ENCODE measurements around the gene ODAD4.

Gene ODAD4

DNA sequence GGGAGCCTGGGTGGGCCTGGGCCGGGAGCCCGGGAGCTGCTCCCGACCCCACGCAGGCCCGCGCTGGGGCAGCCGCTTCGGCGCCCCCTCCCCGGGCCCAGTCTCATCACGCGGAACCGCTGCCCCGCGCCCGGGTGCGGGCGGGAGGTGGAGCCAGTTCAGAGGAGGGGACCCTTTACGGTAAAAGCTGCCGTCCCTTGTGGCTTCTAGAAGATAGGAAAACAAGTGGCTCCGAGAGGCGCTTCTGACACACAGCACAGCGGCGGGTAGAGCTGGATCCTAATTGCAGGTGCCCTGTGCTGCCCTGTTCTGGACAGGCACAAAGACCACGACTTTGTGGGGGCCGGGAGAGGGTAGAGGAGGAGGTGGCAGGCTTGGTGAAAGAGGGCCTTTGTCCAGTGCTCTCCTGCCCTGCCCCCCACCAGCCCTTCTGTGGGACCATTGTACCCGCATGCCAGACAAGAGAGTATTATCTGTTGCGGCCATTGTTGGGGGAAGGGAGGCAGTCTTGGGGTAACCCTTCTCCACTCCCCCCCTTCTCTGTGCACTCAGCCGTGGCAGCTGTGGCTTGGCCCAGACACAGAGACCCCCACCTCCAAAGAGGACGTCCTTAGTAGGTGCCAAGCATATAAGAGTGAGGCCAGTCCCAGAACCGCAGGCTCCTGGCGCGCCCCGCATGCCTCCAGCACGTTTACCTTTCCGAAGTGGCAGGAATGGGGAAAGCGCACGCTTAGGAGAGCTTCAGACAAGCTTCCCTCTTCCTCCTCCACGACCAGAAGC lies 36.9 kb downstream of the ODAD4 start:
- in situ Hi-C loops (cut with MboI; ENCODE audit: low sequenced_read_pairs): loop anchor here (10.0 kb wide), 1 partner anchor 147 kb away; the partner anchor contains the start of gene DHX58

DNA sequence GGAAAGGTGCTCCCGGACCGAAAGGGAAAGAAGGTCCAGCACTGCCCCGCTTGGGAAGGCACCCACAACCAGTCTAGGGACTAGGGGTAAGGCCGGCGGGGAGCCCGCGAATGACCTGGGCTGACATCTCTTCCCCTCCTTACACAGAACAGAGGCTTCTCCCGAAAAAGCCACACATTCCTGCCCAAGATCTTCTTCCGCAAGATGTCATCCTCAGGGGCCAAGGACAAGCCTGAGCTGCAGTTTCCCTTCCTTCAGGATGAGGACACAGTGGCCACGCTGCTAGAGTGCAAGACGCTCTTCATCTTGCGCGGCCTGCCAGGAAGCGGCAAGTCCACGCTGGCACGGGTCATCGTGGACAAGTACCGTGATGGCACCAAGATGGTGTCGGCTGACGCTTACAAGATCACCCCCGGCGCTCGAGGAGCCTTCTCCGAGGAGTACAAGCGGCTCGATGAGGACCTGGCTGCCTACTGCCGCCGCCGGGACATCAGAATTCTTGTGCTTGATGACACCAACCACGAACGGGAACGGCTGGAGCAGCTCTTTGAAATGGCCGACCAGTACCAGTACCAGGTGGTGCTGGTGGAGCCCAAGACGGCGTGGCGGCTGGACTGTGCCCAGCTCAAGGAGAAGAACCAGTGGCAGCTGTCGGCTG lies 37.6 kb downstream of the ODAD4 start:
- in situ Hi-C loops (cut with MboI; ENCODE audit: low sequenced_read_pairs): loop anchor here (10.0 kb wide), 1 partner anchor 147 kb away; the partner anchor contains the start of gene DHX58

DNA sequence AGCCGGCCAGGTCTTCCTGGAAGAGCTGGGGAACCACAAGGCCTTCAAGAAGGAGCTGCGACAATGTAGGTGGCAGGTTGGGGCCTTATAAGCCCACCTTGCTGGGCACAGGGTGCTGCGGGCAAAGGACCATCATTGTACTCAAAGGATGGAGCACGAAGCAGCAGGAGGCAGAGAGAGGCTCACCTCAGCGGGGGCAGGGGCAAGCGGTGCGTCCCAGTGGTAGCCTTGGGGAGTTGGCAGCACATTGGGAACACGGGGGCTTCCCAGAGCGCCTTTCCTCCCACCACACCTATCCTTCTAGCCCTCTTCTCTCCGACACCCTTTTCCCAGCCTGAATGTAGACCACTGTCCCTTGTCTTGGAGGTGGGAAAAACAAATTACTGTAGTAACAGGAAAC lies 38.3 kb downstream of the ODAD4 start:
- in situ Hi-C loops (cut with MboI; ENCODE audit: low sequenced_read_pairs): loop anchor here (10.0 kb wide), 1 partner anchor 146 kb away; the partner anchor contains the start of gene DHX58

DNA sequence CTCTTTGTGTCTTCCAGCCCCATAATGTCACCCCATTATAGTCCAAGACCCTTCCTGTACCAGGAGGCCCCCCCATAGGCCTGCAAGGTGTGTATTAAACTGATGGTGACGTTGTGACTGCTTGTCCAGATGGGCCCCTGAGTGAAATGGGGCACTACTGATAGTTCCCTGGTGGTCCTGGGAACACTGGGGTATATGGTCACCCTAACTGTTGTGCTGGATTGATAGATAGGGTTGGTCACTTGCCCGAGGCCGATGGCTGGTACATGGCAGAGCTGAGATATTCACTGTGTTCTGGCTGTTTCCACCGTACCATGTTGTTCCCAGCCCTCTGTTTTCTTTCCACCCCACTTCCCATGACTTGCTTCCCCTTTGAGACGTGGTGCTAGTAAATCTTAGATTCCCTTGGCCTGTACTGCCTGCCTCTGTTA lies 40.5 kb downstream of the ODAD4 start:
- in situ Hi-C loops (cut with MboI; ENCODE audit: low sequenced_read_pairs): no loop called here

DNA sequence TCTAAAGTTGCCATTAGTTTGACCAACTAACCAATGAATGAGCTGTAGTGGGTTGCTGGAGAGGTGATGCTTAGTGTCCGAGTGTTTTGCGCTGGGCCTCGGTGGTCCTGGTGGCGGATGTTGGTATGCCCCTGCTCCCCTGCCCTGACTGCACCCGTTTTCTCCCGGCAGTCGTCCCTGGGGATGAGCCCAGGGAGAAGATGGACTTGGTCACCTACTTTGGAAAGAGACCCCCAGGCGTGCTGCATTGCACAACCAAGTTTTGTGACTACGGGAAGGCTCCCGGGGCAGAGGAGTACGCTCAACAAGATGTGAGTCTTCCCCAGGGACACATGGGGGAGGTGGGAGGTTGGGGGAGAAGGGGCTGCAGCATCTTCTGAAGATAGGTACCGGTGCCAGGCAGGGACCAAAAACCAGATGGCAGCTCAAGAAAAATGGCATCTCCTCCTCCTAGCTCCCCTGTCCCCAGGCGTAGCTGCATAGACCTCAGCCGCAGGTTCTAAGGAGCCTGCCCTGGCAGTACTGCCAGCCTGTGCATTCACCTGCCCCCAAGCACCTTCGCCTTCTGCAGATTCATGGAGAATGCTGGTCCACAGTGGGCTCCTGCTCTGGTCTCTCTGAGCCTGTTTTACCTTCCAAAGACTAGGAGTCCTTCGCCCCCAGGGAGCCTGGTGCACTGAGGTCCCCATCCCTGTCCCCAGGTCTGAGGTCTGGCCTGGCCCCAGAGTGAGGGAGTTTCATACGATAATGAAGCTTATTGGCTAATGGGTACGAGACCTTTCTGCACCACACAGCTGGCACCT lies 41.5 kb downstream of the ODAD4 start:
- in situ Hi-C loops (cut with MboI; ENCODE audit: low sequenced_read_pairs): no loop called here

DNA sequence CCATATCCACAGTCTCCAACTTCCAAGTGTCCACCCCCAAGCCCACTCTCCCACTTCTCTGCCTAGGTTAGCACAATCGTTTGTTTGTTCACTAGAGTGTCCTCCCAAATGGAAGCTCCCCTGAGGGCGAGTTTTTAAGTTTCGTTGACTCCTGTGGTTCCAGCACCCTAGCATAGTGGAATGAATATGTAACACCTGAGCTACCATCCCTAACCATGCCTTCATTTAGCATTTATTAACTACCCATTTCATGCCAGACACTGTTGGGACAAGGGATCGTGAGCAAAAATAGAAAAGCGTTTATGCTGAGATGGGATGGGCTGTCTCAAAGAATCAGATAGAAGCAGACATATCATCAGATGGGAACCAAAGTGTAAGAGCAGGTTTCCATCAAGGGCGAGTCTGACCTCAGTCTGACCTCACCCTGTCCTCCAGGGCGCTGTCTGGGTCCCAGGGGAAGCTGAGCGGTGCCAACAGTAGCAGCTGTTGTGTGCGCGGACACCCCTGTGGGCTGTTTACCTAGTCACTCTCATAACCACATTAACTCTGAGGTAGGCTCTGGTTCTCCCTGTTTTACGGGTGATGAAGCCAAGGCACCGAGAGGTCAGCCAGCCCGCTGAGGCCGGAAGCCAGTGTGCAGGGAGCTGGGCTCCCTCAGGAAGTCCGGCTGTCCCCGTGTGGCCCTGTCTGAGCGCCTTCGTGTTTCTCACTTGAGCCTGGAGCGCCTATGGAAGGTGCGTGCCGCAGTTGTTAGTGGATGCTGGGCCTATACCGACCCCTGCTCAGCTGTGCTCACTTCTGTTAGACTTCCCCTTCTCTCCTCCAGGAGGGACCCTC lies 42.4 kb downstream of the ODAD4 start:
- in situ Hi-C loops (cut with MboI; ENCODE audit: low sequenced_read_pairs): no loop called here

DNA sequence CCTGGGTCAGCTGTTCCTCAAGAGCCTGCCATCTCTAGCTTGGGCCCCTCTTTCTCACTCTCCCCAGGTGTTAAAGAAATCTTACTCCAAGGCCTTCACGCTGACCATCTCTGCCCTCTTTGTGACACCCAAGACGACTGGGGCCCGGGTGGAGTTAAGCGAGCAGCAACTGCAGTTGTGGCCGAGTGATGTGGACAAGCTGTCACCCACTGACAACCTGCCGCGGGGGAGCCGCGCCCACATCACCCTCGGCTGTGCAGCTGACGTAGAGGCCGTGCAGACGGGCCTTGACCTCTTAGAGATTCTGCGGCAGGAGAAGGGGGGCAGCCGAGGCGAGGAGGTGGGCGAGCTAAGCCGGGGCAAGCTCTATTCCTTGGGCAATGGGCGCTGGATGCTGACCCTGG lies 43.0 kb downstream of the ODAD4 start:
- in situ Hi-C loops (cut with MboI; ENCODE audit: low sequenced_read_pairs): no loop called here

DNA sequence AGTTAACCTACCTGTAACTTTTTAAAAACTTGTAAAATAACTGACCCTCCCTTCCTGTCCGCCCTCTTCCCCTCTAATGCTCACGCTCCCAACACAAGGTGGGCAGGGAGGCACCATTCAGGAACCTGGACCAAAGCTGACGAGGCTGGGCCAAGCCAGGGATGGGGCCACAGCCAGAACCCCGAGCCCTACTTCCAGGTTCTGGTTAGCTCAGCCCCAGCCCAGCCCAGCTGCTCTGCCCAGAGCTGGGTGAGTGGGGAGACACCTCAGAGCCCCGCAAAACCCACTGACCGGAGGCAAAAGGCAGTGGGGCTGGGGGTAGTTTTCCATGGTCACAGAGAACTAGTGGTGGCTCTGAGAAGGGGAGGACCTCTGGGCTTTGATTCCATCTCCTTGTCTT lies 43.6 kb downstream of the ODAD4 start:
- in situ Hi-C loops (cut with MboI; ENCODE audit: low sequenced_read_pairs): no loop called here

DNA sequence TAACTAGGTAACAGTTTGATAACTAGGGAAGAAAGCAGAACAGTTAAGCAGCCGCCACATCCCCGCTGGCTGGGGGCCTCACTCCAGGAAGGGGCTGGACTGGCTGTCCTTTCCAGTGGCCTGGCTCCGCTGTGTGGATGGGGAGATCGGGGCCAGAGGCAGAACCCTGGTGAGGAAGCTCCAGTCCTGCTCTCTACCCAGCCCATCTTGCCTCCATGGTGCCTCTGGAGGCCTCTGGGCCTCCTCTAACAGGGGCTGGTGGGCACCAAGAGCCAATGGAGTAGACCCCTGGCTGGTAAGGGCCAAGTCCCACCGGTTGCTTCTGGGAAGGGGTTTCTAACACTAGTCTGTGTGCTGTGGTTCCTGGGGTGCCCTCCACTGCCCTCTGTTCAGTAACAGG lies 44.2 kb downstream of the ODAD4 start:
- in situ Hi-C loops (cut with MboI; ENCODE audit: low sequenced_read_pairs): no loop called here

DNA sequence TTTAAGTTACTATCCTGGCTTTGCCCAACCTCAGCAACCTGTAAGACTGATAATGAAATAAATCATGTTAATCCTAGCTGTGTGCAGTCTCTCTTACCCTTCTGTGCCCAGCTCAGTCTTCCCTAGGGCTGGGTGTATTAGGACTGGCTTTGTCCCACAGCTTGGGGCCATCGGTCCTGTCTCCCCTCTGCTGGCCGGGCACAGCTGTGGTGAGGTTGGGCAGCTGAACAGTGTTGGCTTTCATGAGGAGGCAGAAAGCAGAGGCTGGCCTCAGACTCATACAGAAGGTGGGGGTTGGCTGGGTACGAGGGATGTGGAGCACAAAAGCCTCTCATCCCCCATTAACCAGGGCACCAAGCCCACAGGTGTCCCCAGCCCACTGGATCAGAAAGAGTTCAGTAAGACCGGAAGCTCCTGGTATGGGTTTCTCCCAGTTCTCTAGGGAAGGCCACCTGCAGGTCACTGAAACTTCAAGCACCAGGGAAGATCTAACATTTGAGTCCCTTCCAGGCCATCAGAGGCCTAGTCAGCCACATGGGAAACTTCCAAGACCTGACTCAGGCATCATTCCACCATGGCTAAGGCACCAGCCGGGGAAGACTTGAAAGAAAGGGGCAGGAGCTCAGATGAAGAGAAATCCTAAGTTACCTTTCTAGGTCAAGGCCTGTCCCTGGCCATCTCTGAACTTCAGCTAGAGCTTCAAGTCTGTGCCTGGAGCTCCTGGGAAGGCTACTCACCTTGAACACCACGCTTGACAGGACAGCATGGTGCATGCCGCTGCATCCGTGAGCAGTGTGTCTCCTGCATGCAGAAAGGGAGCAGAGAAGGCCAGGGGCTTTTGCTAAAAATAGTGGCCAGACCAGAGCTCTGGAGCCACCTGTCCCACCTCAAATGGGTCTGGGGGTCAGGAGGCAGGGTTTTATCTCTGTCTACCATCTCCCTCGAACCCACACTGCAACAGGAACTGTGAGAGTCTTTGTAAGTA lies 45.0 kb downstream of the ODAD4 start:
- in situ Hi-C loops (cut with MboI; ENCODE audit: low sequenced_read_pairs): no loop called here

DNA sequence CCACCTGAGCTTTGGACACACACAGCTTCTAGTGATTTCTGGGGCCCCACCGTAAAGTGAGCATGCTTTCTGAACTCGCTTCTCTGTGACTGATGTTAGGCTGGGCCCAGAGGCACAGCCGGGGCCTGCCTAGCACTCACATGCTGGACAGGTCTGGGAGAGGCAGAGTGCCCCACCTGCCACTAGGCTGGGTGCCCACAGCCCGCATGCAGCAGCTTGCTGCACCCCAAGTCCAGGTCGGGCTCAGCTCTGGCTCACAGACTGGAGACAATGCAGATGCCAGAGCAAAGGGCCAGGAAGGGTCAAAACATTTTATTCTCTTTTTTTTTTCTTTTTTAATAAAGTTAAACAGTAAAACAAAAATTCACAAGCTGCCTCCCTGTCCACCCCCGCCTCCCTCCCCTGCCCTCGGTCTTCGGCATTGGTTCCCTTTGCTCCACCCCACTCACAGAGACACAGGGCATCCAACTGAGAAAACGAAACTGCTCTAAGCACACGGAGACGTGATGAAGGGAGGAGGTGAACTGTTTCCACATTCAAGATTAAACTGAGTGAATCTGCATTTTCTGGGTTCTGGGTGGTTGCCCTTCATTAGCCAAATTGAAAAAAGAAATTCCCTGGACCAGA lies 45.8 kb downstream of the ODAD4 start:
- in situ Hi-C loops (cut with MboI; ENCODE audit: low sequenced_read_pairs): no loop called here

DNA sequence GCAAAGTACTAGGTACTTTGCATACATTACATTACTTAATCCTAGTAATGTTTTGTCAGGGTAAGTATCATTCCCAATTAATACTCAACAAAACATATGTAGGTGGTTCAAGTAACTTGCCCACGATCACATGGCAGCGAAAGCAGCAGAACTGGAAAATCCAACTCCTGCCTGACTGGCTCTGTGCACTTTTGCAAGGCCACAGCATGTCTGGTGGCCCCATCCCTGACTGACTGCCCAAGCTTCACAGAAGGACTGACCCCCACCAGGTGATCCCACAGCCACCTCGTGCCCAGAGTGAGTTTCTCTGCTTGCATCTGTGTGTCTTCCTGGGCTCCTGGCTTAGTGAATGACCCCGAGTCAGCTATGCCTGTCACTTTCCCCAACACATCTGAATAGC lies 47.6 kb downstream of the ODAD4 start:
- in situ Hi-C loops (cut with MboI; ENCODE audit: low sequenced_read_pairs): no loop called here

DNA sequence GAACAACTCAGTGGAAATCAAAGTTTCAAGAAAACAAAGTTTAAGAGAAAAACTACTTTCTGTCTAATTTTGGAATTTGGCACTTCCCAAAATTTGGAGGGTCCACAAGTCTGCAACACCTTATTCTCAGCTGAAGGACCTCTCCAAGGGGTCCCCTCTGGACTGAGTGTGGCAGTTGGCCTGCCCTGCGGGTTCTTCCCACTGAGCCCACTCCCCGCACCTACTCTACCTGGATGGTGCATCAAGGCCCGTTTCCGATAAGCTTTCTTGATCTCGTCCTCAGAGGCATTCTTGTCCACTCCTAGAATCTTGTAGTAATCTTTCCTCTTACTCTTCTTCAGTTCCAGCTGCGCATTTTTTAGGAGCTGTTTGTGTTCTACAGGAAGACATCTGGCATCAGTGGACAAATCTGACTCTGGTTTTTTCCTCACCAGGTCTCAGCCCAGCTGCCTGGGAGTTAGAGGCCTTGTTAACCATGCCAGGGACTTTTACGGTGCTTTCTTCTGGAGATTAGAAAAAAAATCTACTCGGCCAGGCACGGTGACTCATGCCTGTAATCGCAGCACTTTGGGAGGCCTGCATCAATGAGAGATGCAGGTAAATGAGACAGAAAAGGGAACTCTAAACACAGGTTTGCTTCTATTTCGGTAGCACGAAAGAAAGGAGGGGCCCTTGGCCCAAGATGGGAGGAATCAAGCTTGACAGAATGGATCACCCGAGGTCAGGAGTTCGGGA lies 51.8 kb downstream of the ODAD4 start:
- in situ Hi-C loops (cut with MboI; ENCODE audit: low sequenced_read_pairs): no loop called here

DNA sequence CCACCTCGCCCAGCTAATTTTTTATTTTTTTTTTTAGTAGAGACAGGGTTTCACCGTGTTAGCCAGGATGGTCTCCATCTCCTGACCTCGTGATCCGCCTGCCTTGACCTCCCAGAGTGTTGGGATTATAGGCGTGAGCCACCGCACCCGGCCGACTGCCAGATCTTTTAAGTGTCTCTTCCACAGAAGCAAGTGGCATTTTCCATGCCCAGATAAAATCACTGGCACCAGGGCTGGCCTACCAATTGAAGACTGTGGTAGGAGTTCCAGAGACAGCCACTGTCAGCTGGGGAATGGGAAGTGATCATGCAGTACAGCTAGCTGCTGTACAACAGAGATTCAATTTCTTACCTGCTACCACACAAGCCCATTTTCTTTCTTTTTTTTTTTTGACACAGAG lies 54.0 kb downstream of the ODAD4 start:
- in situ Hi-C loops (cut with MboI; ENCODE audit: low sequenced_read_pairs): no loop called here

DNA sequence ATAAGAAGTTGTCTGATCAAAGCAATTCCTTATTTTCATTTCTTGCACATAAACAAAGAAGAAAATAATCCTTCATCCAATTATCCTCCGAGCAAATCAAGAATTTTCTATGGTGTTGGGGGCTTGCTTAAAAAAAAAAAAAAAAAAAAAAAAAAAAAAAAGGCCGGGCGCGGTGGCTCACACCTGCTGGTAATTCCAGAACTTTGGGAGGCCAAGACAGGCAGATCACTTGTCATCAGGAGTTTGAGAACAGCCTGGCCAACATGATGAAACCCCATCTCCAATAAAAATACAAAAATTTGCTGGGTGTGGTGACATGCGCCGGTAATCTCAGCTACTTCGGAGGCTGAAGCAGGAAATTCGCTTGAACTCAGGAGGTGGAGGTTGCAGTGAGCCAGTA lies 55.5 kb downstream of the ODAD4 start:
- in situ Hi-C loops (cut with MboI; ENCODE audit: low sequenced_read_pairs): no loop called here

DNA sequence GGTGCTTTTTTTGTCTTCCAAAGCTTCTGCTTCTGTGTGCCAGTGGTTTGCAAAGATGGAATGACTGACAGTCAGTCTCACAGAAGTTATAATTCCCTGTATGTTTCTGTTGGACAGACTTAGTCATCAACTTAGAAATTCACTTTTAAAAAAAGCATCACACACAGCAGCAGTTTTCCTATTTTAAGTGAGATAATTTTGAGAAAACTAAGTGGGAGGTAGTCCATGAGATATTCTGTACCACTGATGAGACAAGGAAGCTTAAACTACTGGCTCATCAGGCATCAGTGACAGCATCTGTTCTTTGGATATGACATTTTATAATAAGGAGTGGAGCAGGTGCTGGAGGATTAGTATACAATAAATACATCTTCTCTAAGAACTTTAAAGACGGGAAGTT lies 56.2 kb downstream of the ODAD4 start:
- in situ Hi-C loops (cut with MboI; ENCODE audit: low sequenced_read_pairs): no loop called here

DNA sequence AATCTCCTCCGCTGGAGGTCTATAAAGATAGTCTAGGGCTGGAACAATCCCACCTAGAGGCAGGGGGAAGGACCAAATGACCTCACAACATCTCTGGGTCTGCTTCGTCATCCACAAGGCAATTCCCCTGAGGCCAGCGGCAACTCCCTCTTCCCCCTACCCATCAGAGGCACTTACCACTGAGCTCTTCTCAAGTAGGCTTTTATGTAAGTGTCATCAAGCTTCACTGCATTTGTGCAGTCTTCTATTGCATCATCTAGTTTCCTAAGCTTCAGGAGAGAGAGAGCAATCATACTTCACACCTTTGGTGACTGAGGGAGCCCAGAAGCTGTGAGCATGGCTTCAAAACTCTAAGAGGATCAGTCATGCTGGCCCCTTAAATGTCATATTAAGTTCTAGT lies 57.2 kb downstream of the ODAD4 start:
- in situ Hi-C loops (cut with MboI; ENCODE audit: low sequenced_read_pairs): no loop called here

DNA sequence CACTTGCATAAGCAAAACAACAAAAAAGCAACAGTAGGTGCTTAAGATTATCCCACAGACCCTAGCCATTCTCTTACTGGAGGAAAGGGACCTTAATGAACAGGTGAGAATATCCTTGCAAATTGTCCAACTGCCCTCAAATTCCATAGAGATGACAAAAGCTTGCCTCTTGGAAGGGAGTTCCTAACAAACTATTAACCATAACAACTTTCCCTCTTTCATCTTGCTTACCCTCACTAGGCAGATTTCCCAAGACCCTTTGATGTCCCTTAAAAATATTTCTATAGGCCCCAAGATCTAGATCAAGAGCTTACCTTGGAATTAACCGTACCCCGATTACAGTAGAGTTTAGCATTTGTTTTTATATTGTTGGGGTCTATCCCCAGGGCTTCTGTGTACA lies 58.0 kb downstream of the ODAD4 start:
- in situ Hi-C loops (cut with MboI; ENCODE audit: low sequenced_read_pairs): no loop called here
